ENCODE measurements around the gene TBC1D4. TPM values are rescaled to one million over a fixed set of nuclear protein-coding genes. Genes with fewer than 3 reads are reported as not detected.

TBC1D4 gene
- polyA plus RNA-seq, 1 of the 3 experiments (the other 2 are of a cell fraction): 8.8 TPM

DNA sequence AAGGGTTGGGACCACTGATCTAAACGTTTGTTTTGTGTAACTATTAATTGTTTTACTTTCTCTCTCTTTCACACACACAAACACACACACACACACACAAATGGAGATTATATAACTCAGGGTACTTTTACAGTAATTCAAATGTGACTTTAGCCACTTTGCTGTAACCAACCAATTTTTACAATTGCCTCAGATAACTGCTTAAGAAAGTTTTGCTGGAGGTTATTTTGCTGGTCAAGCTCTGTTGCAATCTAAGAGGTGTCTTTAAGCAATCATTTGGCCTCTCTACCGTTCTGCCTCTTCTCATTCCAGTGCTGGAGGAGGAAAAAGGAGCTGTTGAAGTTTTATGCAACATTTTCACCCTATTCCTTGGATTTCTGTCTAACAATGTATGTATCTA is 63.0 kb downstream of the TBC1D4 start:
- no peak for DNase-seq
- no peak overlapping the region for H3K4me3 ChIP-seq (ENCODE audit: low read depth in 2 of 2, low read length in 1 of 2)
- ChIA-PET CTCF (no interaction called here), POLR2A (no interaction called here)
- H3K9me2 ChIP-seq: no peaks in the 10 kb centered on the region
- H3K4me1 ChIP-seq (ENCODE audit: control insufficient read depth in 1 of 2, insufficient read depth in 2 of 2, low read depth in 1 of 2, low read length in 1 of 2): peaks cover 2 to 14% of the 10 kb centered on the region in 2 experiments
- H4K20me1 ChIP-seq (ENCODE audit: insufficient read depth): no peaks in the 10 kb centered on the region
- no peak overlapping the region for H3K9ac ChIP-seq
- no peaks in the 10 kb centered on the region for H3K36me3 ChIP-seq (replicated peaks in 1 of 2; ENCODE audit: control insufficient read depth in 1 of 2, insufficient read depth in 2 of 2, low read length in 1 of 2)
- H3K27me3 ChIP-seq (ENCODE audit: insufficient read depth): no peaks in the 10 kb centered on the region
- no peak overlapping the region for H3K4me2 ChIP-seq
- TF ChIP-seq TEAD4 (IDR thresholded peaks at IDR 0.05; ENCODE audit: borderline replicate concordance, insufficient read depth) (no peak), SIN3A (IDR thresholded peaks at IDR 0.05; ENCODE audit: borderline replicate concordance, low read depth, low read length) (no peak), RCOR1 (IDR thresholded peaks at IDR 0.05; ENCODE audit: low read length) (no peak), GATA2 (CRISPR knock-in tag; IDR thresholded peaks at IDR 0.05) (no peak), NFIC (IDR thresholded peaks at IDR 0.05; ENCODE audit: borderline replicate concordance) (no peak), FOXJ3 (CRISPR knock-in tag; IDR thresholded peaks at IDR 0.05) (no peak), RXRA (IDR thresholded peaks at IDR 0.05; ENCODE audit: borderline replicate concordance, low read depth) (no peak), POLR2AphosphoS5 (IDR thresholded peaks at IDR 0.05; ENCODE audit: low read depth, low read length) (no peak), MEF2A (IDR thresholded peaks at IDR 0.05; ENCODE audit: borderline replicate concordance, low read depth) (no peak), SMC3 (IDR thresholded peaks at IDR 0.05; ENCODE audit: low read depth, low read length) (no peak), NRF1 (IDR thresholded peaks at IDR 0.05; ENCODE audit: low read depth, low read length) (no peak), GABPA (IDR thresholded peaks at IDR 0.05; ENCODE audit: low read depth) (no peak), CHD2 (IDR thresholded peaks at IDR 0.05; ENCODE audit: low read length, partially characterized antibody) (no peak), RFX5 (IDR thresholded peaks at IDR 0.05; ENCODE audit: low read length) (no peak), EP300 (IDR thresholded peaks at IDR 0.05; ENCODE audit: borderline replicate concordance in 1 of 2, low read depth in 1 of 2, low read length in 1 of 2) (no peak)
- TF ChIP-seq, protein P1, sequence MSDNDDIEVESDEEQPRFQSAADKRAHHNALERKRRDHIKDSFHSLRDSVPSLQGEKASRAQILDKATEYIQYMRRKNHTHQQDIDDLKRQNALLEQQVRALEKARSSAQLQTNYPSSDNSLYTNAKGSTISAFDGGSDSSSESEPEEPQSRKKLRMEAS (IDR thresholded peaks at IDR 0.05; ENCODE audit: low read depth): no peak
- TF ChIP-seq, protein P2, sequence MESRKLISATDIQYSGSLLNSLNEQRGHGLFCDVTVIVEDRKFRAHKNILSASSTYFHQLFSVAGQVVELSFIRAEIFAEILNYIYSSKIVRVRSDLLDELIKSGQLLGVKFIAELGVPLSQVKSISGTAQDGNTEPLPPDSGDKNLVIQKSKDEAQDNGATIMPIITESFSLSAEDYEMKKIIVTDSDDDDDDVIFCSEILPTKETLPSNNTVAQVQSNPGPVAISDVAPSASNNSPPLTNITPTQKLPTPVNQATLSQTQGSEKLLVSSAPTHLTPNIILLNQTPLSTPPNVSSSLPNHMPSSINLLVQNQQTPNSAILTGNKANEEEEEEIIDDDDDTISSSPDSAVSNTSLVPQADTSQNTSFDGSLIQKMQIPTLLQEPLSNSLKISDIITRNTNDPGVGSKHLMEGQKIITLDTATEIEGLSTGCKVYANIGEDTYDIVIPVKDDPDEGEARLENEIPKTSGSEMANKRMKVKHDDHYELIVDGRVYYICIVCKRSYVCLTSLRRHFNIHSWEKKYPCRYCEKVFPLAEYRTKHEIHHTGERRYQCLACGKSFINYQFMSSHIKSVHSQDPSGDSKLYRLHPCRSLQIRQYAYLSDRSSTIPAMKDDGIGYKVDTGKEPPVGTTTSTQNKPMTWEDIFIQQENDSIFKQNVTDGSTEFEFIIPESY (IDR thresholded peaks at IDR 0.05; ENCODE audit: borderline replicate concordance, low read depth): no peak
- TF ChIP-seq, protein P3, sequence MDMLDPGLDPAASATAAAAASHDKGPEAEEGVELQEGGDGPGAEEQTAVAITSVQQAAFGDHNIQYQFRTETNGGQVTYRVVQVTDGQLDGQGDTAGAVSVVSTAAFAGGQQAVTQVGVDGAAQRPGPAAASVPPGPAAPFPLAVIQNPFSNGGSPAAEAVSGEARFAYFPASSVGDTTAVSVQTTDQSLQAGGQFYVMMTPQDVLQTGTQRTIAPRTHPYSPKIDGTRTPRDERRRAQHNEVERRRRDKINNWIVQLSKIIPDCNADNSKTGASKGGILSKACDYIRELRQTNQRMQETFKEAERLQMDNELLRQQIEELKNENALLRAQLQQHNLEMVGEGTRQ (IDR thresholded peaks at IDR 0.05; ENCODE audit: borderline replicate concordance, low read depth, low read length): no peak
- TF ChIP-seq, protein P4, sequence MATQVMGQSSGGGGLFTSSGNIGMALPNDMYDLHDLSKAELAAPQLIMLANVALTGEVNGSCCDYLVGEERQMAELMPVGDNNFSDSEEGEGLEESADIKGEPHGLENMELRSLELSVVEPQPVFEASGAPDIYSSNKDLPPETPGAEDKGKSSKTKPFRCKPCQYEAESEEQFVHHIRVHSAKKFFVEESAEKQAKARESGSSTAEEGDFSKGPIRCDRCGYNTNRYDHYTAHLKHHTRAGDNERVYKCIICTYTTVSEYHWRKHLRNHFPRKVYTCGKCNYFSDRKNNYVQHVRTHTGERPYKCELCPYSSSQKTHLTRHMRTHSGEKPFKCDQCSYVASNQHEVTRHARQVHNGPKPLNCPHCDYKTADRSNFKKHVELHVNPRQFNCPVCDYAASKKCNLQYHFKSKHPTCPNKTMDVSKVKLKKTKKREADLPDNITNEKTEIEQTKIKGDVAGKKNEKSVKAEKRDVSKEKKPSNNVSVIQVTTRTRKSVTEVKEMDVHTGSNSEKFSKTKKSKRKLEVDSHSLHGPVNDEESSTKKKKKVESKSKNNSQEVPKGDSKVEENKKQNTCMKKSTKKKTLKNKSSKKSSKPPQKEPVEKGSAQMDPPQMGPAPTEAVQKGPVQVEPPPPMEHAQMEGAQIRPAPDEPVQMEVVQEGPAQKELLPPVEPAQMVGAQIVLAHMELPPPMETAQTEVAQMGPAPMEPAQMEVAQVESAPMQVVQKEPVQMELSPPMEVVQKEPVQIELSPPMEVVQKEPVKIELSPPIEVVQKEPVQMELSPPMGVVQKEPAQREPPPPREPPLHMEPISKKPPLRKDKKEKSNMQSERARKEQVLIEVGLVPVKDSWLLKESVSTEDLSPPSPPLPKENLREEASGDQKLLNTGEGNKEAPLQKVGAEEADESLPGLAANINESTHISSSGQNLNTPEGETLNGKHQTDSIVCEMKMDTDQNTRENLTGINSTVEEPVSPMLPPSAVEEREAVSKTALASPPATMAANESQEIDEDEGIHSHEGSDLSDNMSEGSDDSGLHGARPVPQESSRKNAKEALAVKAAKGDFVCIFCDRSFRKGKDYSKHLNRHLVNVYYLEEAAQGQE (IDR thresholded peaks at IDR 0.05; ENCODE audit: low read depth, low read length): no peak
- H2AFZ ChIP-seq (ENCODE audit: low read depth): no peak overlapping the region
- H3F3A ChIP-seq (replicated peaks; ENCODE audit: insufficient read depth): peaks cover 9% of the 10 kb centered on the region
- 79% methylated on average over 2 of the region's 2 CpGs for WGBS (ENCODE audit: low lambda C conversion rate)
- no peak overlapping the region for H3K27ac ChIP-seq (ENCODE audit: low read depth in 2 of 2, low read length in 1 of 2)
- no peaks in the 10 kb centered on the region for H3K9me3 ChIP-seq
- H3K79me2 ChIP-seq (ENCODE audit: insufficient read depth): no peaks in the 10 kb centered on the region

Data from SK-N-SH (cell line).